GM12878 (cell line): Measurements from ENCODE around the gene IL23R. TPM values are rescaled to one million over a fixed set of nuclear protein-coding genes. Genes with fewer than 3 reads are reported as not detected.

Experiments
- ATAC-seq: fragments of 200-7000 bp; cut with Tn5 transposase; 3 replicates; pipeline ENCODE4 v1.9.1; 2020; ENCODE audit warnings: mild to moderate bottlenecking, moderate library complexity
- BruUV-seq: library from RNA; stranded (reverse); fragments of 400-500 nt; replicated peaks from 2 replicates; lab custom pipeline; 2021; lab: Mats Ljungman, UMichigan
- CTCF ChIA-PET: fragments of 300-600 bp; sonication (Branson Sonifier 250); formaldehyde crosslinking; extraction: SDS; loops from one replicate; lab custom pipeline; 2021; ENCODE audit warnings: inconsistent platforms; lab: Yijun Ruan, JAX
- POLR2A ChIA-PET: fragments of 350-600 bp; formaldehyde crosslinking; extraction: SDS; loops from one replicate; lab custom pipeline; 2021; ENCODE audit warnings: inconsistent platforms; lab: Charles Lee
- RAD21 ChIA-PET: fragments of 300-600 bp; sonication (Branson Sonifier 250); formaldehyde crosslinking; loops from one replicate; lab custom pipeline; 2023; ENCODE audit warnings: antibody characterized with exemption; ENCODE audit not compliant: unreplicated experiment; lab: Charles Lee
- SMC1A ChIA-PET: fragments of 300-600 bp; sonication (Branson Sonifier 250); formaldehyde crosslinking; loops from one replicate; lab custom pipeline; 2023; ENCODE audit not compliant: unreplicated experiment, uncharacterized antibody; lab: Charles Lee
- DNase-seq: peaks from one replicate; pipeline ENCODE4 v3.0.0-alpha.2; 2011; ENCODE audit warnings: low read depth, low spot score
- FAIRE-seq: peaks from 3 replicates; lab custom pipeline; 2011; peaks lifted over from hg19 to GRCh38; lab: Jason Lieb, UNC
- H2AFZ ChIP-seq: 2 replicates; pipeline ENCODE4 v1.6.0; 2011; ENCODE audit warnings: low read depth, low read length, control low read depth; ENCODE audit not compliant: control insufficient read depth
- H3K27ac ChIP-seq: 2 replicates; pipeline ENCODE4 v1.5.1; 2011; ENCODE audit warnings: control low read depth; ENCODE audit not compliant: control insufficient read depth, insufficient read depth
- H3K27me3 ChIP-seq, 2 experiments: replicated peaks in 1 of 2; 2 replicates each; pipeline versions ENCODE4 v1.6.0 to v1.6.1; 2011; ENCODE audit warnings: low read length in 1 of 2; ENCODE audit not compliant: control insufficient read depth in 2 of 2, insufficient read depth in 2 of 2
- H3K36me3 ChIP-seq, 2 experiments: 2 replicates each; pipeline ENCODE4 v1.5.1; 2011; ENCODE audit warnings: low read length in 1 of 2; ENCODE audit not compliant: control insufficient read depth in 2 of 2, insufficient read depth in 2 of 2
- H3K4me1 ChIP-seq: 2 replicates; pipeline ENCODE4 v1.6.1; 2011; ENCODE audit warnings: mild to moderate bottlenecking, low read length, moderate library complexity, mixed read lengths; ENCODE audit not compliant: control insufficient read depth, insufficient read depth
- H3K4me2 ChIP-seq: 2 replicates; pipeline ENCODE4 v1.6.0; 2011; ENCODE audit warnings: control low read depth; ENCODE audit not compliant: control insufficient read depth, insufficient read depth
- H3K4me3 ChIP-seq: fragments of 200-600 bp; sonication (generic); 2 replicates; pipeline ENCODE4 v1.5.1; 2016
- H3K79me2 ChIP-seq: 2 replicates; pipeline ENCODE4 v1.6.0; 2011; ENCODE audit warnings: low read length; ENCODE audit not compliant: control insufficient read depth, insufficient read depth
- H3K9ac ChIP-seq: 2 replicates; pipeline ENCODE4 v1.8.0; 2011; ENCODE audit warnings: low read length, control low read depth, mixed read lengths; ENCODE audit not compliant: control insufficient read depth, insufficient read depth
- H3K9me3 ChIP-seq: replicated peaks from 3 replicates; pipeline ENCODE4 v1.5.1; 2011; ENCODE audit warnings: mild to moderate bottlenecking, low read length; ENCODE audit not compliant: control insufficient read depth, insufficient read depth
- H4K20me1 ChIP-seq: 2 replicates; pipeline ENCODE4 v1.6.0; 2011; ENCODE audit not compliant: control insufficient read depth, insufficient read depth
- BMI1 ChIP-seq: fragments of 450-650 bp; IDR thresholded peaks from 2 replicates; pipeline ENCODE4 v1.6.1; 2016; ENCODE audit warnings: mild to moderate bottlenecking, moderate library complexity, borderline replicate concordance
- BRCA1 ChIP-seq: IDR thresholded peaks from 2 replicates; pipeline ENCODE4 v1.6.1; 2011; ENCODE audit warnings: low read depth, low read length, improper control_type of control experiment
- CREB1 ChIP-seq: IDR thresholded peaks from 2 replicates; pipeline ENCODE4 v1.6.1; 2012; ENCODE audit warnings: low read depth, mild to moderate bottlenecking, inconsistent platforms
- E2F4 ChIP-seq: IDR thresholded peaks from 2 replicates; pipeline ENCODE4 v1.6.1; 2012; ENCODE audit warnings: low read depth, low read length, improper control_type of control experiment
- KAT2A ChIP-seq: conservative IDR thresholded peaks from 2 replicates; pipeline ENCODE4 v1.6.1; 2011; ENCODE audit warnings: low read depth, low read length; ENCODE audit not compliant: control insufficient read depth
- MXI1 ChIP-seq: fragments of 150-350 bp; IDR thresholded peaks from 2 replicates; pipeline ENCODE4 v1.6.1; 2011; ENCODE audit warnings: low read depth, mild to moderate bottlenecking, inconsistent platforms, low read length, improper control_type of control experiment
- NR2F1 ChIP-seq: fragments of 450-650 bp; conservative IDR thresholded peaks from 2 replicates; pipeline ENCODE4 v1.6.1; 2017; ENCODE audit warnings: mild to moderate bottlenecking
- POLR2AphosphoS5 ChIP-seq: IDR thresholded peaks from 2 replicates; pipeline ENCODE4 v1.6.1; 2011; ENCODE audit warnings: mild to moderate bottlenecking, low read length, inconsistent platforms
- RFX5 ChIP-seq: IDR thresholded peaks from 2 replicates; pipeline ENCODE4 v1.6.1; 2011; ENCODE audit warnings: low read depth, low read length, improper control_type of control experiment
- SREBF2 ChIP-seq: IDR thresholded peaks from 2 replicates; pipeline ENCODE4 v1.6.1; 2012; ENCODE audit warnings: mild to moderate bottlenecking, low read length
- ZNF217 ChIP-seq: fragments of 450-650 bp; IDR thresholded peaks from 2 replicates; pipeline ENCODE4 v1.6.1; 2017; ENCODE audit warnings: antibody characterized with exemption, mild to moderate bottlenecking
- WGBS: methylation state at CpG from one replicate; pipeline ENCODE4 v1.1.6; 2016; ENCODE audit warnings: low lambda C conversion rate; ENCODE audit not compliant: insufficient replicate concordance, insufficient coverage; ENCODE audit errors: missing lambda C conversion rate; 5-methylcytosine and 5-hydroxymethylcytosine counted together
- in situ Hi-C: fragments of 300-500 bp; cut with MboI; formaldehyde crosslinking; loops from 9 replicates; pipeline ENCODE4 v1.14.3; 2018; ENCODE audit warnings: mixed read lengths
- intact Hi-C: fragments of 100-400 bp; cut with micrococcal nuclease; formaldehyde crosslinking; loops from one replicate; pipeline ENCODE4 v1.14.2; 2022; ENCODE audit not compliant: unreplicated experiment
- polyA plus RNA-seq, 11 experiments: library from polyadenylated mRNA; depleted of rRNA in 4 of 11; unstranded in 6 of 11; stranded (reverse) in 5 of 11; fragments of >200 nt; fragmentation: Nextera tagmentation in 4 of 11; fragmentation: Illumina TruSeq in 1 of 11; extraction: Ambion mirVana in 4 of 11; extraction: Trizol in 1 of 11; gene quantifications; 1 replicate in 1 of 11; 2 replicates in 10 of 11; pipeline versions ENCODE4 v1.2.1 to v1.2.3, GENCODE V29; 2011 to 2016; ENCODE audit warnings: inconsistent platforms in 2 of 11, missing spikeins in 2 of 11, low read depth in 1 of 11
- total RNA-seq, 4 experiments: library from RNA; depleted of rRNA in 3 of 4; stranded (reverse); fragments of >200 nt in 3 of 4; fragmentation: Illumina TruSeq in 1 of 4; extraction: Trizol in 1 of 4; gene quantifications; 2 replicates each; pipeline versions ENCODE4 v1.2.1 to v1.2.3, GENCODE V29; 2013 to 2021

The IL23R gene
- total and polyA plus RNA-seq, 10 of the 15 experiments (the other 5 are each of a cell fraction or from before 2014, with no cell fraction given), result 0.16 to 6.4 (median 0.59) TPM

GRCh38 chr1:67230539-67230938 lies 64.3 kb downstream of the IL23R start:
- no peaks in the 10 kb centered on the region for H3K27me3 ChIP-seq
- WGBS, result 72% methylated on average over 3 of the region's 3 CpGs
- in situ Hi-C loops (no loop called here), intact Hi-C loops (no loop called here)
- TF ChIP-seq SREBF2 (no peak), BRCA1 (no peak), POLR2AphosphoS5 (no peak), RFX5 (no peak), NR2F1 (no peak), MXI1 (no peak), BMI1 (no peak), CREB1 (no peak), KAT2A (no peak), E2F4 (no peak), ZNF217 (no peak)
- no peak for FAIRE-seq
- no peak for ATAC-seq
- no peak overlapping the region for H3K4me3 ChIP-seq
- ChIA-PET POLR2A (no interaction called here), RAD21 (interaction anchor here (1.3 kb wide), 1 partner anchor 116 kb away, joined by 4 read pairs; no protein-coding TSS in a partner anchor), SMC1A (interaction anchor here (3.4 kb wide), 1 partner anchor 16 kb away, joined by 16 read pairs; no protein-coding TSS in a partner anchor), CTCF (interaction anchor here (1.1 to 4.7 kb wide), 3 partner anchors 18 to 271 kb away, joined by 3 to 24 read pairs (median 5); no protein-coding TSS in a partner anchor)
- H3K4me1 ChIP-seq, result no peaks in the 10 kb centered on the region
- no peaks in the 10 kb centered on the region; the same call in 2 of the 3 replicates for H3K9me3 ChIP-seq
- no peak overlapping the region for H3K27ac ChIP-seq
- H3K36me3 ChIP-seq, result no peaks in the 10 kb centered on the region
- no peaks in the 10 kb centered on the region for H4K20me1 ChIP-seq
- no peak overlapping the region for H3K4me2 ChIP-seq
- no TSS peak for BruUV-seq
- H2AFZ ChIP-seq, result no peak overlapping the region
- no peak overlapping the region for H3K9ac ChIP-seq
- no peaks in the 10 kb centered on the region for H3K79me2 ChIP-seq
- DNase-seq, result no peak
